Measurements from ENCODE around the gene ANKRD63. TPM values are rescaled to one million over a fixed set of nuclear protein-coding genes. Genes with fewer than 3 reads are reported as not detected.

Gene ANKRD63
- total and polyA plus RNA-seq, 10 of the 15 experiments (the other 5 are each of a cell fraction or from before 2014, with no cell fraction given), result not detected

DNA sequence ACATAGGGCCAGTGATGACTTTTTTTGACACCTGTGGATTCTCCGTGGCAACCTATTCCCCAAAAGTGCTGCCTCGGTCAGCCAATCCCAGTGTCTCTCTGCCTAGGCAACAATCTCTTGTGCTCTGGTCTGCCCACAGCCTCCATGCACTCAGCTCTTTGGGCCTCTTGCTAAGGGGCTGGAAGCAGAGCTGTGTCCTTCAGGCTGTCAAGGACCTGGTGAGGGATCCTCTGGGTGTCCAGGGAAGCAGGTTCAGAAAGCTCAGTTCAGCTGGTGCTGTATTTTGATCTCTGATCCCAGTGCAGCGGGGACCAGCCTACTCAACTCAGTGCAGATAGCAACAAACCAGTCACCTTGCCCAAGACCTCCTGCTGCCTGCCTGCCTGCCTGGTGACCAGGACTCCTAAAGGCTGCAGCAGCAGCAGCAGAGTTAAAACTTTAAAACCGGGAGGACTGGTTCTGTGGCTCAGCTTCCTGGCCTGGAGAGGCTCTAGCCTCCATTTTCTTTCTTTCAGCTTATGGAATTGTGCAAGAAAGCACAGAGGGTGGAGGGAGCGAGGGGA is 37.8 kb downstream of the ANKRD63 start:
- intact Hi-C loops (cut with micrococcal nuclease; ENCODE audit: unreplicated experiment), result no loop called here
- DNase-seq (ENCODE audit: low read depth, low spot score) (no peak), ATAC-seq (no peak), FAIRE-seq (no peak)
- no peak overlapping the region for H3K9ac ChIP-seq (ENCODE audit: control insufficient read depth, insufficient read depth, low read length)
- RAD21 ChIA-PET (ENCODE audit: unreplicated experiment), result interaction anchor here (0.7 kb wide), 1 partner anchor 34 kb away, joined by 3 read pairs; no protein-coding TSS in a partner anchor
- no TSS peak for BruUV-seq (replicated peaks)
- H4K20me1 ChIP-seq (ENCODE audit: control insufficient read depth, insufficient read depth), result no peaks in the 10 kb centered on the region
- POLR2A ChIA-PET, result no interaction called here
- no peak overlapping the region for H2AFZ ChIP-seq (ENCODE audit: control insufficient read depth, low read depth, low read length)
- WGBS (ENCODE audit: insufficient coverage, insufficient replicate concordance, low lambda C conversion rate, missing lambda C conversion rate), result 23% methylated on average over 5 of the region's 5 CpGs
- no peaks in the 10 kb centered on the region for H3K27me3 ChIP-seq (replicated peaks in 1 of 2; ENCODE audit: control insufficient read depth in 2 of 2, insufficient read depth in 2 of 2, low read length in 1 of 2)
- CTCF ChIA-PET, result interaction anchor here (0.8 to 1.5 kb wide), 5 partner anchors 10 to 93 kb away, joined by 3 to 4 read pairs (median 3); no protein-coding TSS in a partner anchor
- in situ Hi-C loops (cut with MboI), result no loop called here
- H3K36me3 ChIP-seq (ENCODE audit: control insufficient read depth in 2 of 2, insufficient read depth in 2 of 2, low read length in 1 of 2), result no peaks in the 10 kb centered on the region
- H3K4me2 ChIP-seq (ENCODE audit: control insufficient read depth, insufficient read depth), result no peak overlapping the region
- H3K9me3 ChIP-seq (replicated peaks; ENCODE audit: control insufficient read depth, insufficient read depth, low read length), result no peaks in the 10 kb centered on the region
- no peak overlapping the region for H3K4me3 ChIP-seq
- no peak overlapping the region for H3K27ac ChIP-seq (ENCODE audit: control insufficient read depth, insufficient read depth)
- H3K79me2 ChIP-seq (ENCODE audit: control insufficient read depth, insufficient read depth, low read length), result no peaks in the 10 kb centered on the region
- H3K4me1 ChIP-seq (ENCODE audit: control insufficient read depth, insufficient read depth, low read length), result no peaks in the 10 kb centered on the region
- SMC1A ChIA-PET (ENCODE audit: uncharacterized antibody, unreplicated experiment), result interaction anchor here (1.1 to 1.5 kb wide), 2 partner anchors 10 to 27 kb away, joined by 4 to 5 read pairs; no protein-coding TSS in a partner anchor
- TF ChIP-seq SIN3A (IDR thresholded peaks at IDR 0.05; ENCODE audit: low read depth, low read length) (no peak), POLR2AphosphoS5 (IDR thresholded peaks at IDR 0.05; ENCODE audit: low read length) (no peak), ZNF274 (IDR thresholded peaks at IDR 0.05; ENCODE audit: insufficient read depth, insufficient read length) (no peak), RBBP5 (conservative IDR thresholded peaks at IDR 0.05) (no peak), SPI1 (IDR thresholded peaks at IDR 0.05; ENCODE audit: borderline replicate concordance, insufficient read depth, low read depth, low read length) (no peak), PRDM15 (CRISPR knock-in tag; IDR thresholded peaks at IDR 0.05) (no peak), RELA (IDR thresholded peaks at IDR 0.05; ENCODE audit: borderline replicate concordance, partially characterized antibody) (no peak), RB1 (IDR thresholded peaks at IDR 0.05; ENCODE audit: borderline replicate concordance) (no peak), BRCA1 (IDR thresholded peaks at IDR 0.05; ENCODE audit: low read depth, low read length) (no peak), FOS (IDR thresholded peaks at IDR 0.05; ENCODE audit: borderline replicate concordance, extremely low read depth, insufficient read length) (no peak), SMARCA5 (IDR thresholded peaks at IDR 0.05) (no peak), NR2F1 (conservative IDR thresholded peaks at IDR 0.05) (no peak), HDGF (IDR thresholded peaks at IDR 0.05) (no peak), ZBTB40 (IDR thresholded peaks at IDR 0.05; ENCODE audit: borderline replicate concordance) (no peak)

Data from GM12878 (cell line).